ENCODE results near the gene MORN4. TPM values are rescaled to one million over a fixed set of nuclear protein-coding genes. Genes with fewer than 3 reads are reported as not detected.

MORN4 gene
- total RNA-seq, 1 donor from 2014 or later = 11.3 TPM

DNA sequence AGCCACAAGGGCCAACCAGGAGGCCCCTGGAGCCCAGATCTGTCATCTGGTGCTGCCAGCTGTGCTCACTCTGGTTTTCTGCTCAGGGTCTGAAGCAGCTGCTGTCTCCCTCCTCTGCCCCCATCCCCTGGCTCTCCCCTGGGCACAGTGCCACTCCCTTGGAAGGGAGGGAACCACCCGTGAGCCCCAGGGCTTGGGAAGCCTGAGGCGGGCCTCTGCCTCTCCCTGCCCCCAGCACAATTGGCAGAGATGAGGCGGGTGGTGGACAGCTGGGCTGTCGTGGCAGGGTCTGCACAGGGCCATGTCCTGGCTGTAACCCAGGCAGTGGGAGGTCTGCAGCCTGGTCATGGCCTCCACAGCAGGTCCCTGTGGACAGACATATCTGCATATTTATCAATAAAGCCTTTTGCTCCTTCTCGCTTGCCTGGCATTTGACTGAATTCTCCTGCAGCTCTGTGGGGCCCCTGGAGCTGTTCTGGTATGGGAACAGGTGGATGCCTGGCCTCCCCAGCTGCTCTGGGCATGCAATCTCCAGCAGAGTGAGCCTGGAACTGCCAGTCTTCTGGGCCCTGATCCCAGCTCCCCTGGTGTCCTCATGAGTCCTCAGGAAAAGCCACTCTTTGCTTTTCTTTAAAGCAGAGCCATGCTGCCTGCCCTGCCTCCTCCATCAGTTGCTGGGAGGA is 62.4 kb downstream of the MORN4 start:
- DNase-seq (ENCODE audit: low spot score) = peak; percentile 82
- H3K27ac Mint-ChIP-seq (ENCODE audit: unreplicated experiment) = peak overlapping the region; percentile 27
- H3K36me3 Mint-ChIP-seq (ENCODE audit: low read depth) = peaks cover 6% of the 10 kb centered on the region
- H3K4me1 Mint-ChIP-seq (ENCODE audit: low read depth) = peaks cover 53% of the 10 kb centered on the region
- no peak overlapping the region for H3K4me3 Mint-ChIP-seq (ENCODE audit: unreplicated experiment)
- H3K27me3 Mint-ChIP-seq (ENCODE audit: low read depth) = no peaks in the 10 kb centered on the region
- no peaks in the 10 kb centered on the region for H3K9me3 Mint-ChIP-seq (ENCODE audit: low read depth)
- TF ChIP-seq, protein P1, sequence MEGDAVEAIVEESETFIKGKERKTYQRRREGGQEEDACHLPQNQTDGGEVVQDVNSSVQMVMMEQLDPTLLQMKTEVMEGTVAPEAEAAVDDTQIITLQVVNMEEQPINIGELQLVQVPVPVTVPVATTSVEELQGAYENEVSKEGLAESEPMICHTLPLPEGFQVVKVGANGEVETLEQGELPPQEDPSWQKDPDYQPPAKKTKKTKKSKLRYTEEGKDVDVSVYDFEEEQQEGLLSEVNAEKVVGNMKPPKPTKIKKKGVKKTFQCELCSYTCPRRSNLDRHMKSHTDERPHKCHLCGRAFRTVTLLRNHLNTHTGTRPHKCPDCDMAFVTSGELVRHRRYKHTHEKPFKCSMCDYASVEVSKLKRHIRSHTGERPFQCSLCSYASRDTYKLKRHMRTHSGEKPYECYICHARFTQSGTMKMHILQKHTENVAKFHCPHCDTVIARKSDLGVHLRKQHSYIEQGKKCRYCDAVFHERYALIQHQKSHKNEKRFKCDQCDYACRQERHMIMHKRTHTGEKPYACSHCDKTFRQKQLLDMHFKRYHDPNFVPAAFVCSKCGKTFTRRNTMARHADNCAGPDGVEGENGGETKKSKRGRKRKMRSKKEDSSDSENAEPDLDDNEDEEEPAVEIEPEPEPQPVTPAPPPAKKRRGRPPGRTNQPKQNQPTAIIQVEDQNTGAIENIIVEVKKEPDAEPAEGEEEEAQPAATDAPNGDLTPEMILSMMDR (IDR thresholded peaks at IDR 0.05) = no peak

DNA sequence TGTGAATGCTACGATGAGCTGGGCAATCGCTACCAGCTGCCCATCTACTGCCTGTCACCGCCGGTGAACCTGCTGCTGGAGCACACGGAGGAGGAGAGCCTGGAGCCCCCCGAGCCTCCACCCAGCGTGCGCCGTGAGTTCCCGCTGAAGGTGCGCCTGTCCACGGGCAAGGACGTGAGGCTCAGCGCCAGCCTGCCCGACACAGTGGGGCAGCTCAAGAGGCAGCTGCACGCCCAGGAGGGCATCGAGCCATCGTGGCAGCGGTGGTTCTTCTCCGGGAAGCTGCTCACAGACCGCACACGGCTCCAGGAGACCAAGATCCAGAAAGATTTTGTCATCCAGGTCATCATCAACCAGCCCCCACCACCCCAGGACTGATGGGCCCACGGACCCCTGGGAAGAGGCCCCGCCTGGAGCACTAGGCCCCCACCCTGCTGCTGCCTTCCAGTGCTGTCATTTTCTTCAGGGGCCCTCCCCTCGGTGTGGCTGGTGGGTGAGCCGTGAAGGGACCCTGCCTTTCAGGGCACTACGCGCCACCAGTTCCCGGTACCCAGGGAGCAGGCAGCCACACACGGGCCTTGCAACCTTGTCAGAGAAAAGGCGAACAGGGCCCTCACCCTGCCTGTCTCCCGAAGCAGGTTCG is 63.0 kb downstream of the MORN4 start:
- DNase-seq (ENCODE audit: low spot score) = peak; percentile 89
- Mint-ChIP-seq H3K4me1 (ENCODE audit: low read depth) (peaks cover 49% of the 10 kb centered on the region), H3K36me3 (ENCODE audit: low read depth) (peaks cover 6% of the 10 kb centered on the region), H3K27ac (ENCODE audit: unreplicated experiment) (peak overlapping the region; percentile 27), H3K27me3 (ENCODE audit: low read depth) (no peaks in the 10 kb centered on the region), H3K9me3 (ENCODE audit: low read depth) (no peaks in the 10 kb centered on the region), H3K4me3 (ENCODE audit: unreplicated experiment) (no peak overlapping the region)
- TF ChIP-seq, protein P1 (IDR thresholded peaks at IDR 0.05) = no peak

DNA sequence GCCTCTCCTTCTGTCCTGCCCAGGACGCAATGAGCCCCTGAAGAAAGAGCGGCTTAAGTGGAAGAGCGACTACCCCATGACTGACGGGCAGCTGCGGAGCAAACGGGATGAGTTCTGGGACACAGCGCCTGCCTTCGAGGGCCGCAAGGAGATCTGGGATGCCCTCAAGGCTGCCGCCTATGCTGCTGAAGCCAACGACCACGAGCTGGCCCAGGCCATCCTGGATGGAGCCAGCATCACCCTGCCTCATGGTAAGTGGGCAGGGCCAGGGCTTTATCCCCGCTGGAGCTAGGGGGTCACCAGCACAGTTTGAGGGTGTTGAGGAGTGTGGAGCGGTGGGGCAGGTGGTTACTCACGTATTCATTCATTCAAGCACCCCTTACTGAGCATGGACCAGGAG is 65.4 kb downstream of the MORN4 start:
- Mint-ChIP-seq H3K4me1 (ENCODE audit: low read depth) (peaks cover 31% of the 10 kb centered on the region), H3K36me3 (ENCODE audit: low read depth) (peaks cover 4% of the 10 kb centered on the region), H3K4me3 (ENCODE audit: unreplicated experiment) (no peak overlapping the region), H3K27me3 (ENCODE audit: low read depth) (no peaks in the 10 kb centered on the region), H3K9me3 (ENCODE audit: low read depth) (no peaks in the 10 kb centered on the region), H3K27ac (ENCODE audit: unreplicated experiment) (no peak overlapping the region)
- peak; percentile 65 for DNase-seq (ENCODE audit: low spot score)
- TF ChIP-seq, protein P1 (IDR thresholded peaks at IDR 0.05) = no peak

DNA sequence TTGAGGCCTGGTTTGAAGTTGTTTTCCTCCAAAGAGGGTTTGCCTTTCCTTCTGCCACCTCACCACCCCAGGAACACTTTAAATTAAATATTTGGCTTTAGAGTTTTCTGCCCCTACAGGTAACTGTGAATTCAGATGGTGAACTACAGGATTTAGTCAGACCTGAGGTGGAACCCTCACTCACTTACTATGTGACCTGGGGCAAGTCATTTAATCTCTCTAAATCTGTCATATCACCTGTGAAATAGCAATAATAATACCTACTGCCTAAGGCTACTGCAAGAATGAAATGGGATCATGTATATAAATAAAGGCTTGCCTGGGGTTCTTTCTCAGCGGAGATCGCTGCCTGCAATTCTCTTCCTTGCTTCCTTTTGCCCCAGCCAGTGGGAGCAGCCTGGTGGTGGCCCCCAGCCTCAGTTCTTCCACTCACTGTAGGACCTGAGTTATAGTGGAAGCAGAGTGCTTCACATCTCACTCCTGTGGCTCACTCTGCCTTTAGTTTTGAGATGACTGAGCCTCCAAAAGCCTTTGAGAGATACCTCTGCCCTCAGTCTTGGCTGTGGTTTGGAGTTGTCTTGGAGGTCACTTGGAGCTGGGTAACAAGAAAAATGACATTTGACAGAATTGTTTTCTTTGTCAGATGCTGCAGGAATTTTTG is 66.8 kb downstream of the MORN4 start:
- TF ChIP-seq, protein P1 (IDR thresholded peaks at IDR 0.05) = no peak
- peak; percentile 18 for DNase-seq (ENCODE audit: low spot score)
- H3K27me3 Mint-ChIP-seq (ENCODE audit: low read depth) = no peaks in the 10 kb centered on the region
- peaks cover 4% of the 10 kb centered on the region for H3K36me3 Mint-ChIP-seq (ENCODE audit: low read depth)
- peak overlapping the region; percentile 22 for H3K27ac Mint-ChIP-seq (ENCODE audit: unreplicated experiment)
- no peak overlapping the region for H3K4me3 Mint-ChIP-seq (ENCODE audit: unreplicated experiment)
- no peaks in the 10 kb centered on the region for H3K9me3 Mint-ChIP-seq (ENCODE audit: low read depth)
- peaks cover 22% of the 10 kb centered on the region for H3K4me1 Mint-ChIP-seq (ENCODE audit: low read depth)

DNA sequence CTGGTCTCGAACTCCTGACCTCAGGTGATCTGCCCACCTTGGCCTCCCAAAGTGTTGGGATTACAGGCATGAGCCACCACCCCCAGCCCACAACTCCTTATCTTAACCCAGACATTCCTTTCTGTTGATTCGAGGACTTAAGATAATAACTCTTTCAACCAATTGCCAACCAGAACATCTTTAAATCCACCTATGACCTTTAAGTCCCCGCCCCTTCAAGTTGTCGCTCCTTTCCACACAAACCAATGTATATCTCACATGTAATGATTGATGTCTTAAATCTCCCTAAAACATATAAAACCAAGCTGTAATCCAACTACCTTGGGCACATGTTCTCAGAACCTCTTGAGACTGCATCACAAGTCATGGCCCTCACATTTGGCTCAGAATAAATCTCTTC is 68.5 kb downstream of the MORN4 start:
- peaks cover 31% of the 10 kb centered on the region for H3K4me1 Mint-ChIP-seq (ENCODE audit: low read depth)
- TF ChIP-seq, protein P1 (IDR thresholded peaks at IDR 0.05) = no peak
- no peak overlapping the region for H3K27ac Mint-ChIP-seq (ENCODE audit: unreplicated experiment)
- DNase-seq (ENCODE audit: low spot score) = peak; percentile 4
- H3K9me3 Mint-ChIP-seq (ENCODE audit: low read depth) = no peaks in the 10 kb centered on the region
- H3K4me3 Mint-ChIP-seq (ENCODE audit: unreplicated experiment) = no peak overlapping the region
- peaks cover 3% of the 10 kb centered on the region for H3K36me3 Mint-ChIP-seq (ENCODE audit: low read depth)
- no peaks in the 10 kb centered on the region for H3K27me3 Mint-ChIP-seq (ENCODE audit: low read depth)
